AG09319 (cell line): ENCODE measurements around the gene DPYD.

ENCODE experiments used
- DNase-seq: peaks from one replicate; pipeline ENCODE4 v3.0.0-alpha.2; 2010; ENCODE audit warnings: low read depth; ENCODE audit errors: extremely low read depth
- CTCF ChIP-seq: IDR thresholded peaks from 2 replicates; pipeline ENCODE4 v1.5.1; 2011; ENCODE audit warnings: low read depth, mild to moderate bottlenecking, inconsistent platforms, low read length, moderate library complexity

DPYD gene

GRCh38 chr1:97918961-97919360 is 1.9 kb downstream of the DPYD start:
- no peak for TF ChIP-seq CTCF
- DNase-seq = no peak

- TF ChIP-seq CTCF = no peak
- no peak for DNase-seq
Observed at GRCh38 chr1:97913506-97914139, 7.2 kb downstream of the DPYD start.

GRCh38 chr1:97911266-97912215 is 9.3 kb downstream of the DPYD start:
- no peak for TF ChIP-seq CTCF
- no peak for DNase-seq

- DNase-seq = no peak
- no peak for TF ChIP-seq CTCF
Observed at GRCh38 chr1:97909266-97909665, 11.6 kb downstream of the DPYD start.

- DNase-seq = no peak
- TF ChIP-seq CTCF = no peak
Observed at GRCh38 chr1:97907886-97908285, 12.9 kb downstream of the DPYD start.

GRCh38 chr1:97906567-97907241 is 14.1 kb downstream of the DPYD start:
- no peak for TF ChIP-seq CTCF
- peak; percentile 74 for DNase-seq
